ENCODE measurements around the gene GNG2. TPM values are rescaled to one million over a fixed set of nuclear protein-coding genes. Genes with fewer than 3 reads are reported as not detected.

The GNG2 gene
- total and polyA plus RNA-seq, 9 of the 15 experiments (the other 6 are each of a cell fraction or from before 2014, with no cell fraction given), result 0.18 TPM; not detected in 8

GRCh38 chr14:51846631-51847488 is 13.6 kb upstream of the GNG2 start:
- H3K27ac ChIP-seq (ENCODE audit: extremely low read depth, low read depth, low read length), result no peak overlapping the region
- FAIRE-seq, result no peak
- H3K4me3 ChIP-seq, result no peak overlapping the region
- TF ChIP-seq CBX2 (IDR thresholded peaks at IDR 0.05; ENCODE audit: insufficient read depth, low read length, poor library complexity, severe bottlenecking) (no peak), HMBOX1 (IDR thresholded peaks at IDR 0.05) (no peak), ZNF584 (CRISPR knock-in tag; IDR thresholded peaks at IDR 0.05; ENCODE audit: low read depth) (no peak), TFAP4 (CRISPR knock-in tag; IDR thresholded peaks at IDR 0.05; ENCODE audit: borderline replicate concordance) (no peak), SPI1 (IDR thresholded peaks at IDR 0.05; ENCODE audit: borderline replicate concordance, low read depth, low read length) (peak; percentile 47; the same call in 1 of the 2 replicates), CUX1 (CRISPR knock-in tag; IDR thresholded peaks at IDR 0.05) (no peak), PKNOX1 (IDR thresholded peaks at IDR 0.05) (0 out of 2 replicates have a peak, but pooled peaks have one; percentile 21), MCM5 (IDR thresholded peaks at IDR 0.05; ENCODE audit: low read depth) (no peak), ZNF280B (CRISPR knock-in tag; IDR thresholded peaks at IDR 0.05) (no peak), RFX1 (IDR thresholded peaks at IDR 0.05) (peak; percentile 81)

More at GRCh38 chr14:51846631-51847488, 13.6 kb upstream of the GNG2 start:
- DNase-seq (ENCODE audit: extremely low read depth in 1 of 4, low spot score in 3 of 4) (peak in 1 of 4 experiments; percentile 3), ATAC-seq (peak; percentile 53; the same call in 2 of the 3 replicates)
- intact Hi-C loops (cut with micrococcal nuclease) (no loop called here), in situ Hi-C loops (cut with MboI) (no loop called here)
- Histone ChIP-seq H3K4me1 (replicated peaks in 1 of 2; ENCODE audit: control insufficient read depth in 2 of 2, insufficient read depth in 2 of 2, low read length in 2 of 2) (no peaks in the 10 kb centered on the region; a peak in 1 of 5 replicates), H4K20me1 (replicated peaks; ENCODE audit: control insufficient read depth, insufficient read depth, low read length) (no peaks in the 10 kb centered on the region), H3K9ac (ENCODE audit: insufficient read depth in 1 of 2, low read depth in 2 of 2, low read length in 2 of 2) (no peak overlapping the region), H3K9me3 (replicated peaks; ENCODE audit: control insufficient read depth, insufficient read depth, low read depth, low read length) (no peaks in the 10 kb centered on the region), H3K36me3 (ENCODE audit: control insufficient read depth, insufficient read depth, low read length) (no peaks in the 10 kb centered on the region), H3K4me2 (ENCODE audit: insufficient read depth, low read length) (peak overlapping the region; percentile 46), H2AFZ (ENCODE audit: low read depth, low read length) (peak overlapping the region; percentile 72), H3K27me3 (ENCODE audit: control insufficient read depth in 2 of 2, insufficient read depth in 2 of 2, low read length in 2 of 2) (no peaks in the 10 kb centered on the region), H3K79me2 (ENCODE audit: control insufficient read depth, insufficient read depth, low read length) (no peaks in the 10 kb centered on the region), H3K9me1 (ENCODE audit: control insufficient read depth, insufficient read depth, low read length) (no peaks in the 10 kb centered on the region)
- CTCF ChIA-PET (ENCODE audit: low intra/inter-chr PET ratio), result no interaction called here
- 8% methylated on average over 9 of the region's 16 CpGs for whole genome bisulfite sequencing (ENCODE audit: insufficient coverage, low coverage, missing lambda C conversion rate)
- BruUV-seq (replicated peaks), result no TSS peak
- POLR2A ChIA-PET, result interaction anchor here (0.5 kb wide), 1 partner anchor 589 kb away, joined by 3 read pairs; no protein-coding TSS in a partner anchor
